ENCODE measurements around the gene CDH13. TPM values are rescaled to one million over a fixed set of nuclear protein-coding genes. Genes with fewer than 3 reads are reported as not detected.

The CDH13 gene
- total RNA-seq, 1 donor from 2014 or later: 2.3 TPM

DNA sequence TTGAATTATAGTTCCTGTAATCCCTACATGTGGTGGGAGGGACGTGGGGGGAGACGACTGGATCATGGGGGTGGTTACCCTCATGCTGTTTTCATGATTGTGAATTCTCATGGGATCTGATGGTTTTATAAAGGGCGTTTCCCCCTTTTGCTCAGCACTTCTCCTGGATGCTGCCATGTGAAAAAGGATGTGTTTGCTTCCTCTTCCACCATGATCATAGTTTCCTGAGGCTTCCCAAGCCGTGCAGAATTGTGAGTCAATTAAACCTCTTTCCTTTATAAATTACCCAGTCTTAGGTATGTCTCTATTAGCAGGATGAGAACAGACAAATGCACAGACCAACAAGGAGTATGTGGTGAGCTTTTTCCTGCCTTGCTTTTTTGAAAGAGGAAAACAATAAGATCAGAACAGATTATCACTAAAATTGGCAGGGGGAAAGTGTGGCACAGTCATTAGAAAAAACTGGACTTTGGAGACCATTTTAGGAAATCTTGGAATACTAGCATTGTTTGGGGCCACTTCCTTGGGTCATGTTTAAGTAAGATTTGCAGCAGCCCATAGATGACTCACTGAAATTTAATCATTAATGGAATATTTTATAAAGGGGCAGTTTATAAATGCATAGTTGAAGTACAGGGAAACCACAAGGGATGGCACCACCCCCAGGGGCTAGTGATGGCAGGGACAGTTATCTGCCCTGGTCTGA, 352.8 kb downstream of the CDH13 start:
- Mint-ChIP-seq H3K4me1 (ENCODE audit: unreplicated experiment) (peaks cover 8% of the 10 kb centered on the region), H3K27ac (ENCODE audit: unreplicated experiment) (peak overlapping the region; percentile 68), H3K36me3 (ENCODE audit: low read depth, unreplicated experiment) (peaks cover 5% of the 10 kb centered on the region), H3K27me3 (ENCODE audit: unreplicated experiment) (peaks cover 2% of the 10 kb centered on the region), H3K9me3 (ENCODE audit: unreplicated experiment) (peaks cover 5% of the 10 kb centered on the region), H3K4me3 (ENCODE audit: unreplicated experiment) (no peak overlapping the region)
- no peak for DNase-seq (ENCODE audit: low spot score)
- TF ChIP-seq, protein P1, sequence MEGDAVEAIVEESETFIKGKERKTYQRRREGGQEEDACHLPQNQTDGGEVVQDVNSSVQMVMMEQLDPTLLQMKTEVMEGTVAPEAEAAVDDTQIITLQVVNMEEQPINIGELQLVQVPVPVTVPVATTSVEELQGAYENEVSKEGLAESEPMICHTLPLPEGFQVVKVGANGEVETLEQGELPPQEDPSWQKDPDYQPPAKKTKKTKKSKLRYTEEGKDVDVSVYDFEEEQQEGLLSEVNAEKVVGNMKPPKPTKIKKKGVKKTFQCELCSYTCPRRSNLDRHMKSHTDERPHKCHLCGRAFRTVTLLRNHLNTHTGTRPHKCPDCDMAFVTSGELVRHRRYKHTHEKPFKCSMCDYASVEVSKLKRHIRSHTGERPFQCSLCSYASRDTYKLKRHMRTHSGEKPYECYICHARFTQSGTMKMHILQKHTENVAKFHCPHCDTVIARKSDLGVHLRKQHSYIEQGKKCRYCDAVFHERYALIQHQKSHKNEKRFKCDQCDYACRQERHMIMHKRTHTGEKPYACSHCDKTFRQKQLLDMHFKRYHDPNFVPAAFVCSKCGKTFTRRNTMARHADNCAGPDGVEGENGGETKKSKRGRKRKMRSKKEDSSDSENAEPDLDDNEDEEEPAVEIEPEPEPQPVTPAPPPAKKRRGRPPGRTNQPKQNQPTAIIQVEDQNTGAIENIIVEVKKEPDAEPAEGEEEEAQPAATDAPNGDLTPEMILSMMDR (IDR thresholded peaks at IDR 0.05; ENCODE audit: unreplicated experiment): no peak

DNA sequence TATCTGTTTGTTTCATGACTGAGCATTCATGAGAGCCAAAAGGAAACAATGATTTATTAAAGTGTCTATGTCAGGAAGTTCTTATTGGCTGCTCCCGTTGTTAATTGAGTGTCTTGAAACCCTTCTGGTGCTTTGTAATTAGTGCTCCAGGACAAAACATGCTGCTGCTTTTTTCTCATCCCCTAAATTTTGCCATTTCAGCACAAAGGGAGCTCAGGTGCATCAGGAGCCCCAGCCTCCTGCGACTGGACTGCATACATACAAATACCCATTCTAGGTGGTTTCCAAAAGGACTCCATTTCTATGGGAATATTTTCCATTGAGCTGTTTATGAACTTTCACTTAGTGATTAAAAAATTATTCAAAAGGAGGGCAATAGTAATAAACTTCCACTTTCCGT, 354.0 kb downstream of the CDH13 start:
- H3K9me3 Mint-ChIP-seq (ENCODE audit: unreplicated experiment): peaks cover 5% of the 10 kb centered on the region
- no peak overlapping the region for H3K27ac Mint-ChIP-seq (ENCODE audit: unreplicated experiment)
- peaks cover 2% of the 10 kb centered on the region for H3K27me3 Mint-ChIP-seq (ENCODE audit: unreplicated experiment)
- no peak for DNase-seq (ENCODE audit: low spot score)
- TF ChIP-seq, protein P1 (IDR thresholded peaks at IDR 0.05; ENCODE audit: unreplicated experiment): no peak
- H3K4me3 Mint-ChIP-seq (ENCODE audit: unreplicated experiment): no peak overlapping the region
- peaks cover 5% of the 10 kb centered on the region for H3K36me3 Mint-ChIP-seq (ENCODE audit: low read depth, unreplicated experiment)
- H3K4me1 Mint-ChIP-seq (ENCODE audit: unreplicated experiment): peaks cover 8% of the 10 kb centered on the region

DNA sequence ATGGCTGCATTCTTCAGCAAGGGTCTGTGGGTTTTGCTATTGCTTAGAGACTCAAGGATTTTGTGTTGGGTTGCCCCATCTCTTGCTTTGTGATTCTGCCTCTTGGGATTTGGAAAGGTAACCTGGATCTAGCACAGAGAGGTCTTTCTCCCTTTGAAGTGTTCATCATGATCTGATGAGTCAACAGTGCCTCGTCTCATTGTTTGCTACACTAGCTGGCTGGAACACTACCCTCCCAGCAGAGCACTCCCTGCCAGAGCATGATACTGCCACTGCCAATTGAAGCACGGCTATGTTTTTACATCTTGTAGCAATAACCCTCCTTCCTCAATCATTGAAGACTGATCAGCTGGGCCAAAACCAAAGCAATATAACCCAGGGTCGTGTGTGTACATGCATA, 361.0 kb downstream of the CDH13 start:
- H3K9me3 Mint-ChIP-seq (ENCODE audit: unreplicated experiment): no peaks in the 10 kb centered on the region
- TF ChIP-seq, protein P1 (IDR thresholded peaks at IDR 0.05; ENCODE audit: unreplicated experiment): no peak
- no peaks in the 10 kb centered on the region for H3K27me3 Mint-ChIP-seq (ENCODE audit: unreplicated experiment)
- DNase-seq (ENCODE audit: low spot score): no peak
- no peaks in the 10 kb centered on the region for H3K36me3 Mint-ChIP-seq (ENCODE audit: low read depth, unreplicated experiment)
- H3K4me1 Mint-ChIP-seq (ENCODE audit: unreplicated experiment): no peaks in the 10 kb centered on the region
- H3K27ac Mint-ChIP-seq (ENCODE audit: unreplicated experiment): no peak overlapping the region
- no peak overlapping the region for H3K4me3 Mint-ChIP-seq (ENCODE audit: unreplicated experiment)

DNA sequence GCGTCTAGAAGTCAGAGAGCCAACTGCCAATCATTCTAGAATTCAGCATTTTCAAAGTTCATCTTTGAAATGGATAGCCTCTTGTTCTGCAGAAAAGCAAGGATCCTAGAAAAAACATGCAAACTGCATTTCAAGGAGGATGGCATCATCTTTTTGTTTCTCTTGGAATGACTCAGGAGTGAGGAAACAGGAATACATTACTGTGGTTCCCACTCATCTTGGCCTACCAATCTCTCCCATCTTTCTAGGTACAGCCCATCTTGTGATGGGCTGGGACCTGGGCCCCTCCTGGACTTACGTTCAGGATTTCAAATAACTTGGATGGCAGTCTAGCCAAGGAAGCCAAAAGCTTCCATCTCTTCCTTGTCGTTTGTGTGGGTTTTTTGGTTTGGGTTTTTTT, 363.4 kb downstream of the CDH13 start:
- TF ChIP-seq, protein P1 (IDR thresholded peaks at IDR 0.05; ENCODE audit: unreplicated experiment): no peak
- DNase-seq (ENCODE audit: low spot score): no peak
- Mint-ChIP-seq H3K27ac (ENCODE audit: unreplicated experiment) (no peak overlapping the region), H3K36me3 (ENCODE audit: low read depth, unreplicated experiment) (no peaks in the 10 kb centered on the region), H3K4me3 (ENCODE audit: unreplicated experiment) (no peak overlapping the region), H3K27me3 (ENCODE audit: unreplicated experiment) (no peaks in the 10 kb centered on the region), H3K9me3 (ENCODE audit: unreplicated experiment) (no peaks in the 10 kb centered on the region), H3K4me1 (ENCODE audit: unreplicated experiment) (no peaks in the 10 kb centered on the region)

DNA sequence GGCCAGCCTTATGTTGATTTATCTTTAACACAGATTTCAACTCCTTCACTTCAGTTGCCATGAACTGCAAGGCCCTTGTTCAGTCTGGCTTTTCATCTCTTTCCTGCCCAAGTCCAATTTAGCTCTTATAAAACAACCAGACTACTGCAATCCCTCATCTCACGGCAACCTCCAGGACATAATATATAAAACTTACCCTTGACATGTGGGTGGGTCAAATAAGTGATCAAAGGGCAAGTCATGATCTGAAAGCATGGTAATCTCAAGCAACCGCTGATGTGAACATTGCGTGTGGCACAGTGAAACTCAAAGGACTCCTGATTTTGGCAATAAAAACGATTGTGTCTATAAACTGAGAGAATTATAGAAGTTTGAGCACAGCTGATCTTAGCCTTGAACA, 364.6 kb downstream of the CDH13 start:
- Mint-ChIP-seq H3K4me3 (ENCODE audit: unreplicated experiment) (no peak overlapping the region), H3K4me1 (ENCODE audit: unreplicated experiment) (no peaks in the 10 kb centered on the region), H3K27me3 (ENCODE audit: unreplicated experiment) (no peaks in the 10 kb centered on the region), H3K36me3 (ENCODE audit: low read depth, unreplicated experiment) (no peaks in the 10 kb centered on the region), H3K9me3 (ENCODE audit: unreplicated experiment) (no peaks in the 10 kb centered on the region), H3K27ac (ENCODE audit: unreplicated experiment) (no peak overlapping the region)
- no peak for DNase-seq (ENCODE audit: low spot score)
- TF ChIP-seq, protein P1 (IDR thresholded peaks at IDR 0.05; ENCODE audit: unreplicated experiment): no peak

Data from endothelial cell (in vitro differentiated cells).